Non-pigmented ciliary epithelial cell (primary cell): ENCODE results near the gene TMEM59.
"Not testable (repeated sequence)": the region's sequence is repeated elsewhere in the genome, so short reads cannot be mapped to it uniquely, and the experiment has no call there.

ENCODE experiments used
- DNase-seq: peaks from one replicate; pipeline ENCODE4 v3.0.0-alpha.2; 2010; ENCODE audit warnings: low read depth

The TMEM59 gene

GRCh38 chr1:54052934-54053744, at the start of gene TMEM59, which contains the start of gene TCEANC2:
TSS of gene TMEM59 (minus strand) at chr1:54053204. CDS start at chr1:54053188, 16 bp downstream.
TSS of gene TCEANC2 (plus strand) at chr1:54053608. CDS start at chr1:54054423, 815 bp downstream.
- DNase-seq: peak; percentile 97

- DNase-seq: no peak
Measured at GRCh38 chr1:54100500-54100899, 47.5 kb upstream of the TMEM59 start.

GRCh38 chr1:54099061-54099610, 46.1 kb upstream of the TMEM59 start:
- DNase-seq: no peak

GRCh38 chr1:54096877-54097240, 43.9 kb upstream of the TMEM59 start:
- no peak for DNase-seq

GRCh38 chr1:54096227-54096876, 43.3 kb upstream of the TMEM59 start:
- no peak for DNase-seq

GRCh38 chr1:54095546-54096226, 42.7 kb upstream of the TMEM59 start:
- DNase-seq: no peak

- not testable (repeated sequence) for DNase-seq
Measured at GRCh38 chr1:54094730-54095105, 41.7 kb upstream of the TMEM59 start.

GRCh38 chr1:54094001-54094729, 41.2 kb upstream of the TMEM59 start:
- DNase-seq: no peak

DNA sequence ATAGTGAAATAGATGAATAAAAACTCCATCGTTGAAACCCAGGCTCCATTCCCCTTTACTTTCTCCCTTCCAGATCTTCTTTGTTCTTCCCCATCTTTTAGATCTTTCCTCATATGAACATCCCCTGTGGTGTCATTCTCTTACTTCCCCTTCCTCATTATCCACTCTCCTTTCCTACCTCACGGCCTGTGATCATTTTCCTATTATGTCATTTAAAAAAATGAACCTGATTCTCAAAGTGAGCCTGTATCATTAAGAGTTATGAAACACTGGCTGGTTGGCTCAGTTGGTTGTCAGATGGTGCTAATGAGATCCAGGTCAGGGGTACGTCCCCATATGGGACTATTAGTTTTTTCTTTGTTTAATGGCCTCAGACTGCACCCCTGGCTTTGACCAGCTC, 38.7 kb upstream of the TMEM59 start:
- DNase-seq: no peak

DNA sequence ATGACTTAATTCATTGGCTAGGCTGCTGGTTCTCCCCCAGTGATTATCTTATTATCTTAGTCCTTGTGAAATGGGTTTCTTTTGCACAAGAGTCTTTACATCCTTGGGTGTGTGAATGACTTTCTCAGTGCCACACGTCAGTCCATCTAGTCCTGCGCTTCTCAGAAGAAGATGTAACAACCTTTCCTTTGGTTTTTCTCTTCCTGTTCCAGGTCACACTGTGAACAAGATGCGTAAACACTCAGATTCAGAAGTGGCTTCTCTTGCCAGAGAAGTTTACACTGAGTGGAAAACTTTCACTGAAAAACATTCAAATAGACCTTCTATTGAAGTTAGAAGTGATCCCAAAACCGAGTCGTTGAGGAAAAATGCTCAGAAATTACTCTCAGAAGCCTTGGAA, 35.4 kb upstream of the TMEM59 start:
- no peak for DNase-seq

- no peak for DNase-seq
Measured at GRCh38 chr1:54086754-54087153, 33.8 kb upstream of the TMEM59 start.

GRCh38 chr1:54084794-54085193, 31.8 kb upstream of the TMEM59 start:
- no peak for DNase-seq

- DNase-seq: peak; percentile 13
Measured at GRCh38 chr1:54081306-54082270, 28.6 kb upstream of the TMEM59 start.

DNA sequence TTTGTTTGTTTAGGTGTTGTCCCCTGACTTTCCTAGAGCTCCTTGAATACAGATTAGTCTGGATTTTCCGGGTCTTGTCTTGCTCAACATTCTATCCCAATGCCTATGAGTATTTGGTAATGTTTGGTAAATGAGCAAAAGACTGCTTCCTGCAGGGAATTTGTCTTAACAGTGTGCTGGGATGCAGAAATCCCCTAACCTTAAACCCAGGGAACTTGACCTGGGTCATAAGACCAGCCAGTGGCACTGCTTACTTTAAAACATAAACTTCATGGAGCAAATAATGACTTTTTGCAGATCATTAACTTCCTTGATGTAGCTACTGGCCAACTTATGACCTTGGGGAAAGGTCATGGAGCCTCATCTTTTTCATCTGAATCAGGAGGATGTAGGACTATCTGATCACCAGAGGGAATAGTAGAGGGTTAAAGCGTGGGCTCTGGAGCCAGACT, 27.6 kb upstream of the TMEM59 start:
- DNase-seq: no peak

DNA sequence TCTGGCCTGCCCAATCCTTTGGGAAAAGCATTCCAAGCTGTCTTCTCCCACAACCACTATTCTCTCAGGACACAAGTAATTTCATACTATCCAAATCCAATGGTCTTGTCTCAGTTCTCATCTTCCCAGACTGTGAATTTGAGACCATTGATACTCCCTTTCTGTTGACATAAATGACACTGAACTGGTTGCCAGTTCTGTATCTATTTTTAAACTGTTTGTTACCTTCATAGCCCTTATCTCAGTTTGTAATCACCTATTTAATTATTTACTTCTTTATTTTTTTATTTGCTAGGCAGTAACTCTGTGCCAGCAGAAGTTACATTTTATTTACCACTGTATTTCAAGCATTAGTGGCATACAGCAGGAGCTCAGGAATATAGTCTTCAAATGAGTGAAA, 24.4 kb upstream of the TMEM59 start:
- DNase-seq: no peak

DNA sequence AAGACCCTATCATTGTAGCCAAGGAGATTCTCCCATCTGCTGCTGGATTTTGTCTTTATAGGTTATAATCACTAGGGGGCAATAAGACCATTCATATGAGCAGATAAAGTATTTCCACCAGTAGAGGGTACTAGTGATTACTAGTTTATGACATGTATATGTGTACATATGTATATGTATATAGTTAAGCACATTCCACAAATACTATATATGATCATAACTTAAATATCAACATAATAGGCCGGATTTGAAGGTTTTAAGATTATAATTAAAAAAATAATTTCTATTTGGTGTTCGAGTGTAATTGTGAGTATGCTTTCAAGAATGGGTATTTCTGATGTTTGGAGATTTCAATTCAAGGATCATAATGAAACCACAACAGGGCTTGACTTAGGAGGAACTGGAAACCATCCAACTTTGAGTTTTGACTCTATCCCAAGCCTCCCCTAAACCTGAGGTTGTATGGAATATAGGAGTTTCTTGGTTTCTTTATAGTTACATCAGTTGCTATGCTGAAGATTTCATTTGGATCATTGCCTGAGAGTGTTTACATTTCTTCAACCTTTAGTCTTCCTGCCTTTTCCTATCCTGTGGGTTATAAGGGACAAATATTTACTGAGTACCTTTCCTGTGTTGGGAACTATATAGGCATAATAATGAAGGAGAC, 17.3 kb upstream of the TMEM59 start:
- no peak for DNase-seq

GRCh38 chr1:54069791-54070170, 16.8 kb upstream of the TMEM59 start:
- DNase-seq: no peak

GRCh38 chr1:54064299-54064698, 11.3 kb upstream of the TMEM59 start:
- DNase-seq: no peak

- no peak for DNase-seq
Measured at GRCh38 chr1:54054438-54054749, 1.4 kb upstream of the TMEM59 start.

- no peak for DNase-seq
Measured at GRCh38 chr1:54053745-54054437, 887 bp upstream of the TMEM59 start.
